Measurements from ENCODE around the gene SLC9A6. TPM values are rescaled to one million over a fixed set of nuclear protein-coding genes. Genes with fewer than 3 reads are reported as not detected.

The SLC9A6 gene
- total RNA-seq, 4 donors from 2014 or later, result 15.2 to 21.7 (median 18.5) TPM

- no peak for DNase-seq
- Histone ChIP-seq H3K4me1 (no peaks in the 10 kb centered on the region), H3K9me3 (no peaks in the 10 kb centered on the region), H3K36me3 (no peaks in the 10 kb centered on the region), H3K27me3 (no peaks in the 10 kb centered on the region), H3K4me3 (replicated peaks in 1 of 3) (no peak overlapping the region), H3K27ac (no peak overlapping the region)
- WGBS, 2 donors, result 73 to 74% methylated on average over 1 of the region's 1 CpG
- intact Hi-C loops (cut with DNase I), result no loop called here
- TF ChIP-seq POLR2A (IDR thresholded peaks at IDR 0.05) (no peak), CTCF (IDR thresholded peaks at IDR 0.05) (no peak)
Observed at GRCh38 chrX:136021903-136022302, 36.7 kb downstream of the SLC9A6 start.

GRCh38 chrX:136025091-136025490, 39.9 kb downstream of the SLC9A6 start:
- Histone ChIP-seq H3K27me3 (no peaks in the 10 kb centered on the region), H3K4me3 (replicated peaks in 1 of 3) (no peak overlapping the region), H3K9me3 (no peaks in the 10 kb centered on the region), H3K36me3 (no peaks in the 10 kb centered on the region), H3K4me1 (peaks cover 9 to 12% of the 10 kb centered on the region in 2 donors), H3K27ac (no peak overlapping the region)
- 87 to 94% methylated on average over 3 of the region's 3 CpGs for WGBS, 2 donors
- TF ChIP-seq CTCF (IDR thresholded peaks at IDR 0.05) (no peak), POLR2A (IDR thresholded peaks at IDR 0.05) (no peak)
- intact Hi-C loops (cut with DNase I), result loop anchor here (5.0 kb wide), 1 partner anchor 242 kb away; no protein-coding TSS in a partner anchor
- DNase-seq, result no peak

- no peak for DNase-seq
- peaks cover 23 to 43% of the 10 kb centered on the region in 2 donors for H3K4me1 ChIP-seq
- intact Hi-C loops (cut with DNase I), result loop anchor here (5.0 kb wide), 1 partner anchor 239 kb away; no protein-coding TSS in a partner anchor
- no peaks in the 10 kb centered on the region for H3K36me3 ChIP-seq
- H3K4me3 ChIP-seq (replicated peaks in 1 of 3), result no peak overlapping the region
- peak overlapping the region; percentile 87 to 97 (median 92) for H3K27ac ChIP-seq
- H3K27me3 ChIP-seq, result no peaks in the 10 kb centered on the region
- no peaks in the 10 kb centered on the region for H3K9me3 ChIP-seq
- TF ChIP-seq POLR2A (IDR thresholded peaks at IDR 0.05) (no peak), CTCF (IDR thresholded peaks at IDR 0.05) (peak in 5 of 6 experiments; percentile 33 to 84 (median 60))
Observed at GRCh38 chrX:136028383-136028984, 43.2 kb downstream of the SLC9A6 start.

GRCh38 chrX:136029766-136030165, 44.5 kb downstream of the SLC9A6 start:
- Histone ChIP-seq H3K27me3 (no peaks in the 10 kb centered on the region), H3K4me1 (peaks cover 23 to 55% of the 10 kb centered on the region in 2 donors), H3K9me3 (no peaks in the 10 kb centered on the region), H3K4me3 (replicated peaks in 1 of 3) (no peak overlapping the region), H3K36me3 (no peaks in the 10 kb centered on the region), H3K27ac (peak overlapping the region; percentile 87 to 97 (median 92))
- no peak for TF ChIP-seq CTCF (IDR thresholded peaks at IDR 0.05)
- no peak for TF ChIP-seq POLR2A (IDR thresholded peaks at IDR 0.05)
- intact Hi-C loops (cut with DNase I), result loop anchor here (5.0 kb wide), 1 partner anchor 238 kb away; no protein-coding TSS in a partner anchor
- 50 to 52% methylated on average over 2 of the region's 2 CpGs for WGBS, 2 donors
- DNase-seq, result no peak
